Measurements from ENCODE around the gene EFHC1. TPM values are rescaled to one million over a fixed set of nuclear protein-coding genes. Genes with fewer than 3 reads are reported as not detected.

The EFHC1 gene
- total RNA-seq, 1 experiment from 2014 or later = 24.6 TPM

DNA sequence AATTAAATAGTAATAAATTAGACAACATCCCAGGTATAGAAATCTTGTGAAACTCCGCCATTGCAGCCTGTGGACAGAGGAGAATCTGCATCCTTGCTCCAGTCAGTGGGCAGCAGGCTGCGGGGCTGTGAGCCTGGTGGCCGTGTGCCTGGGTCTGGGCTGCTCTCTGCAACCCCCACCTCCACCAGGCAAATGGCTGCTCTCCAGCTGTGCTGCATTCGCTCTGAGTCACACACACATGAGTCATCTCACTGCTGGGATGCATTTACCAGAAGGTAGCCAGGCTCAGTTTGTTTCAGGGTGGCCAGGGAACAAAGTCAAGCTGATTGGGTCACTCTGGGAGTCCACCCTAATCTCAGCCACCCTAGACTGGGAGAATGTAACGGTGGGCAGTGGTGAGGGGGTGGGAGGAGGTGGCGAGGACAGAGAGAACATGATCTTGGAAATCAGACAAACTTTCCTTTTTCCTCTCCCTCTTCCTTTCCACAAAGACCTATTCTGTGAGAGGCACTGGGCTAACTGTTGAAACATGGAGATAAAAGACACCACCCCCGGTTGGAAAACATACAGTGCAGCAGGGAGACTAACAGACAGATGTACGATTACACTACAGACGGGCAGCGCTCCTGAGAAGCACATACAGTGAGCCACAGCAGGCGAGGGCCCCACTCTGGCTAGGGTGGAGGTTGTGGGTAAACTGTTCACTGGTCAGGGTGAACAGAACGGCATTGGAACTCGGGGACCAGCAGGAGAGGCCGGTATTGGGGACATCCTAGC, 97.5 kb downstream of the EFHC1 start:
- H3K27me3 ChIP-seq (ENCODE audit: control insufficient read depth, insufficient read depth, low read length) = no peaks in the 10 kb centered on the region
- TF ChIP-seq REST (IDR thresholded peaks at IDR 0.05; ENCODE audit: insufficient read depth in 1 of 2, low read depth in 2 of 2, low read length in 1 of 2) = peak in 1 of 2 experiments; percentile 60; a peak in 1 of 4 replicates
- no peak for TF ChIP-seq CTCF (IDR thresholded peaks at IDR 0.05)
- peak; percentile 84; the same call in 1 of the 2 replicates for TF ChIP-seq POLR2AphosphoS5 (IDR thresholded peaks at IDR 0.05; ENCODE audit: low read depth, low read length)
- TF ChIP-seq SIN3A (IDR thresholded peaks at IDR 0.05; ENCODE audit: borderline replicate concordance, insufficient read depth, low read depth, low read length) = no peak
- no peak for TF ChIP-seq TCF7L2 (IDR thresholded peaks at IDR 0.05; ENCODE audit: low read depth, low read length)
- DNase-seq (ENCODE audit: low read depth, low spot score) (peak; percentile 75), ATAC-seq (peak; percentile 93)
- peak overlapping the region; percentile 98 for H3K27ac ChIP-seq (ENCODE audit: low read length)
- H3K4me3 ChIP-seq (ENCODE audit: low read depth in 2 of 2, low read length in 2 of 2) = peak overlapping the region in 1 of 2 experiments; percentile 30; a peak in 2 of 4 replicates
- H3K4me1 ChIP-seq (ENCODE audit: control insufficient read depth, insufficient read depth, low read length) = peaks cover 59% of the 10 kb centered on the region
- no peaks in the 10 kb centered on the region for H3K9me3 ChIP-seq (ENCODE audit: control insufficient read depth, insufficient read depth, low read depth, low read length)
- TSS peak; percentile 95 for BruUV-seq (replicated peaks)
- intact Hi-C loops (cut with micrococcal nuclease; ENCODE audit: unreplicated experiment) = loop anchor here (5.0 kb wide), 1 partner anchor 60 kb away; the partner anchor contains the start of gene TRAM2
- CTCF ChIA-PET = no interaction called here
- POLR2A ChIA-PET = no interaction called here
- in situ Hi-C loops (cut with HindIII; ENCODE audit: low pct_unique_long_range_greater_than_20kb, low sequenced_read_pairs) = no loop called here
- H3K36me3 ChIP-seq (ENCODE audit: control insufficient read depth, insufficient read depth, low read length) = peaks cover 7% of the 10 kb centered on the region

- CTCF ChIA-PET = interaction anchor here (0.7 kb wide), 1 partner anchor 80 kb away, joined by 3 read pairs; no protein-coding TSS in a partner anchor
- BruUV-seq (replicated peaks) = no TSS peak
- ATAC-seq (no peak), DNase-seq (ENCODE audit: low read depth, low spot score) (no peak)
- Histone ChIP-seq H3K4me3 (ENCODE audit: low read depth in 2 of 2, low read length in 2 of 2) (peak overlapping the region in 1 of 2 experiments; percentile 30; a peak in 2 of 4 replicates), H3K4me1 (ENCODE audit: control insufficient read depth, insufficient read depth, low read length) (peaks cover 61% of the 10 kb centered on the region), H3K36me3 (ENCODE audit: control insufficient read depth, insufficient read depth, low read length) (peaks cover 6% of the 10 kb centered on the region), H3K27me3 (ENCODE audit: control insufficient read depth, insufficient read depth, low read length) (no peaks in the 10 kb centered on the region), H3K9me3 (ENCODE audit: control insufficient read depth, insufficient read depth, low read depth, low read length) (no peaks in the 10 kb centered on the region), H3K27ac (ENCODE audit: low read length) (peak overlapping the region; percentile 98)
- POLR2A ChIA-PET = no interaction called here
- intact Hi-C loops (cut with micrococcal nuclease; ENCODE audit: unreplicated experiment) (loop anchor here (5.0 kb wide), 1 partner anchor 59 kb away; the partner anchor contains the start of gene TRAM2), in situ Hi-C loops (cut with HindIII; ENCODE audit: low pct_unique_long_range_greater_than_20kb, low sequenced_read_pairs) (no loop called here)
- no peak for TF ChIP-seq CTCF (IDR thresholded peaks at IDR 0.05)
- no peak for TF ChIP-seq SIN3A (IDR thresholded peaks at IDR 0.05; ENCODE audit: borderline replicate concordance, insufficient read depth, low read depth, low read length)
- no peak for TF ChIP-seq REST (IDR thresholded peaks at IDR 0.05; ENCODE audit: insufficient read depth in 1 of 2, low read depth in 2 of 2, low read length in 1 of 2)
- no peak for TF ChIP-seq POLR2AphosphoS5 (IDR thresholded peaks at IDR 0.05; ENCODE audit: low read depth, low read length)
- TF ChIP-seq TCF7L2 (IDR thresholded peaks at IDR 0.05; ENCODE audit: low read depth, low read length) = no peak
These were observed 98.3 kb downstream of the EFHC1 start for GRCh38 chr6:52518279-52518945.

All from Panc1 (cell line).